SK-N-MC (cell line): ENCODE measurements around the gene ASH1L.
A peak's percentile ranks its signal among the peaks of the same experiment; 100 is the strongest.

Experiments
- DNase-seq: peaks from one replicate; pipeline ENCODE4 v3.0.0-alpha.2; 2011; ENCODE audit warnings: low read depth, low spot score
- H3K27ac ChIP-seq: fragments of 200-600 bp; sonication (generic); 2 replicates; pipeline ENCODE4 v1.5.1; 2016; ENCODE audit warnings: mixed run types
- H3K36me3 ChIP-seq: fragments of 200-600 bp; sonication (generic); 2 replicates; pipeline ENCODE4 v1.6.1; 2017; ENCODE audit warnings: antibody characterized with exemption, low read length, mixed read lengths; ENCODE audit not compliant: insufficient read depth
- H3K4me3 ChIP-seq: fragments of 200-600 bp; sonication (generic); 2 replicates; pipeline ENCODE4 v1.5.1; 2016
- H3K9ac ChIP-seq: fragments of 200-600 bp; sonication (generic); 2 replicates; pipeline ENCODE4 v1.8.0; 2017; ENCODE audit warnings: mixed run types, mixed read lengths; ENCODE audit not compliant: insufficient read length
- H3K9me3 ChIP-seq: fragments of 200-600 bp; sonication (generic); 2 replicates; pipeline ENCODE4 v1.6.1; 2017; ENCODE audit warnings: low read depth, mild to moderate bottlenecking, antibody characterized with exemption, low read length, moderate library complexity, mixed read lengths
- EZH2 ChIP-seq: fragments of 200-600 bp; sonication (generic); IDR thresholded peaks from one replicate; pipeline ENCODE4 v1.6.1; 2017; ENCODE audit warnings: antibody characterized with exemption
- FOXP2 ChIP-seq: optimal IDR thresholded peaks from 2 replicates; pipeline ENCODE3; 2011; ENCODE audit warnings: mild to moderate bottlenecking, moderate library complexity; ENCODE audit not compliant: insufficient read depth; ENCODE audit errors: extremely low read length, control extremely low read depth
- POLR2AphosphoS5 ChIP-seq: IDR thresholded peaks from 2 replicates; pipeline ENCODE4 v1.6.1; 2012; ENCODE audit warnings: mild to moderate bottlenecking, low read depth, low read length, borderline replicate concordance

Gene ASH1L

DNA sequence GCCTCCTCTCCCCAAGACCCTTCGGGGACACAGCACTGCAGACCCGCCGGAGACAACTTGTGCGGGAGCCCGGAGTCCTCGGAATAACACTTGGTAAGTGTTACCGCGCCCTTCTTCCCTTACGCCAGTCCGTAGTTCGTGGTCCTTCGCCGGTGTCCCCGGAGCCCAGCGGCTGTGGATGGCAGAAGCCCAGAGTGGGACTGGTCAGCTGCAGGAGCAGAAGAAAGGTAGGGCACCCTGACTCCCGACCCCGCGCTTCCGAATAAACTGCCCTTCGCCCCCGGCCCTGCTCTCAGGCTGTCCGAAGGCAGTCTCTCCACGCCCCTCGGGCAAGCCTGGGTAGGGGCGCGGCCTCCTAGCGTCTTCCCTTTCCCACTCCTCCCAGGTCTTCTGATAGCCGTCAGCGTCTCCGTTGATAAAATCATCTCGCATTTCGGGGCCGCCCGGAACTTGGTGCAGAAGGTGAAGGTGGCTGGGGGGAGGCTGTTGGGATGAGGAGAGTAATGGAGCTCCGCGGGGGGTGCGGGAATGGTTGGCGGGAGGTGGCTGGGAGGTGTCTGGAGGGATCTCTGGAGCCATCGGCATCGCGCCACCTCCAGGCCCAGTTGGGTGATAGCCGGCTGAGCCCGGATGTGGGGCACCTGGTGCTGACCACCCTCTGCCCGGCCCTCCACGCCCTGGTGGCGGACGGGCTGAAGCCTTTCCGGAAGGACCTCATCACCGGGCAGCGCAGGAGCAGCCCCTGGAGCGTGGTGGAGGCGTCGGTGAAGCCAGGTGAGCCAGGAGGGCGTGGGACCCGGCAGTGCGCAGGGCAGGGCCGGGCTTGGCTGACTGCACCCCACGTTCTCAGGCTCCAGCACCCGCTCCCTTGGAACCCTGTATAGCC is 237.6 kb downstream of the ASH1L start:
- H3K27ac ChIP-seq, result no peak overlapping the region
- H3K9ac ChIP-seq, result peak overlapping the region; percentile 82
- H3K36me3 ChIP-seq, result peaks cover 3% of the 10 kb centered on the region; the same call in 1 of the 2 replicates
- H3K4me3 ChIP-seq, result peak overlapping the region; percentile 84
- TF ChIP-seq EZH2, result no peak
- no peak for TF ChIP-seq FOXP2
- TF ChIP-seq POLR2AphosphoS5, result no peak
- no peak for DNase-seq
- no peaks in the 10 kb centered on the region for H3K9me3 ChIP-seq

- TF ChIP-seq FOXP2 (no peak), POLR2AphosphoS5 (peak; percentile 81; the same call in 1 of the 2 replicates), EZH2 (no peak)
- Histone ChIP-seq H3K4me3 (peak overlapping the region; percentile 84), H3K36me3 (peaks cover 1% of the 10 kb centered on the region), H3K9me3 (no peaks in the 10 kb centered on the region), H3K27ac (peak overlapping the region; percentile 47; the same call in 1 of the 2 replicates), H3K9ac (peak overlapping the region; percentile 82)
- DNase-seq, result peak; percentile 59
These were observed 238.4 kb downstream of the ASH1L start for GRCh38 chr1:155324037-155324716.

DNA sequence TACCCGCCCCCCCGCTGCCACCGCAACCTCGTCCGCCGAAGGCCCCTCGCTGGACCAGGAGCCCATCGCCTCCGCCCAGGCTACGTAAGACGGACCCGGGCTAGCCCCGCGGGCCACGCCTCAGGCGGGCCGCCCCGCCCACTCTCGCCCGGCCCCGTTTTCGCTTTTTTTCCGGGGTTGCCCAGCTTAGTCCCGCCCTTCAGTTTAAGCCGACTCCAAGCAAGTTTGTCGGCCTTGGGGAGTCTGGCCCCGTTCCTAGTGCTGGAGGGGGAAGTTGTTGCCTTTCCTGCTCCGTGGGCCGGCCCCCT is 238.9 kb downstream of the ASH1L start:
- Histone ChIP-seq H3K9ac (peak overlapping the region; percentile 62), H3K27ac (peak overlapping the region; percentile 47; the same call in 1 of the 2 replicates), H3K36me3 (peaks cover 6% of the 10 kb centered on the region), H3K4me3 (peak overlapping the region; percentile 84), H3K9me3 (no peaks in the 10 kb centered on the region)
- DNase-seq, result peak; percentile 52
- TF ChIP-seq EZH2 (no peak), POLR2AphosphoS5 (no peak), FOXP2 (no peak)

DNA sequence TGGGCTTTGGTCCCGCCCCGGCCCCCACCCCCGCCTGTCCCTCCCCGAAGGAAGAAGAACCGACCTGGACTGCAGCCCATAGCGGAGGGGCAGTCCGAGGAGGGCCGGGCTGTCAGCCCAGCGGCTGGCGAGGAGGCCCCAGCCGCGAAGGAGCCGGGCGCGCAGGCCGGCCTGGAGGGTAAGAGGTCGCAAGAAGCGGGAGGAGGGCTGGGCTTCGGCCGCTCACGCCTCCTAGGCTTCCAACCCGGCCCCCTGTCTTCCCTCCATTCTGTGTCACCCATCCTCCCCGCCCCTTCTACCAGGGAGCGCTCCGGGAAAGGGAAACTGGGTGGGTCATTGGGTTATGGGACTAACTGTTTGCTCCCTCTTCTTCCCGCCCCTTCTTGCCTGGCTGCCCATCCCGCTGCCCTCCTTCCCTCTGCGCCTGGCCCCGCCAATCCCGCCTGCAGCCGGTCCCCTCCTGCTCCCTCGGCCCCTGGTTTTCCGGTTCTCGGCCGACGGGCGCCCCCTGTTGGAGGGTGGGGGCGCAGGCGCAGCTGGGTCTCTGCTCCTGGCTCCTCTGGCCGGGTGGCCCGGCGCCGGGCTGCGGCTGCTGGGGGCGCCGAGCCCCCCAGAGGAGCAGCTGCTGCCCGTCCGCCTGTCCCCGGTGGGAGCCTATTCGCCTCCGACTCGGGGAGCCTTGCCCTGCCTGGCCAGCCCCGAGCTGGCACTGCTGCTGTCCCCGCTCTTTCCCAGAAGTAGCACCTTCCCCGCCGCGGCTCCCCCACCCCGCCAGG is 239.5 kb downstream of the ASH1L start:
- Histone ChIP-seq H3K4me3 (peak overlapping the region; percentile 84), H3K27ac (no peak overlapping the region), H3K36me3 (peaks cover 11% of the 10 kb centered on the region), H3K9ac (peak overlapping the region; percentile 60), H3K9me3 (no peaks in the 10 kb centered on the region)
- no peak; the same call in 1 of the 2 replicates for TF ChIP-seq POLR2AphosphoS5
- TF ChIP-seq EZH2, result no peak
- TF ChIP-seq FOXP2, result no peak
- DNase-seq, result no peak

- Histone ChIP-seq H3K9ac (no peak overlapping the region), H3K36me3 (peaks cover 15% of the 10 kb centered on the region), H3K4me3 (peak overlapping the region; percentile 84), H3K27ac (no peak overlapping the region), H3K9me3 (no peaks in the 10 kb centered on the region)
- DNase-seq, result no peak
- no peak for TF ChIP-seq POLR2AphosphoS5
- no peak for TF ChIP-seq FOXP2
- TF ChIP-seq EZH2, result no peak
These were observed 240.0 kb downstream of the ASH1L start for GRCh38 chr1:155322571-155322952.

DNA sequence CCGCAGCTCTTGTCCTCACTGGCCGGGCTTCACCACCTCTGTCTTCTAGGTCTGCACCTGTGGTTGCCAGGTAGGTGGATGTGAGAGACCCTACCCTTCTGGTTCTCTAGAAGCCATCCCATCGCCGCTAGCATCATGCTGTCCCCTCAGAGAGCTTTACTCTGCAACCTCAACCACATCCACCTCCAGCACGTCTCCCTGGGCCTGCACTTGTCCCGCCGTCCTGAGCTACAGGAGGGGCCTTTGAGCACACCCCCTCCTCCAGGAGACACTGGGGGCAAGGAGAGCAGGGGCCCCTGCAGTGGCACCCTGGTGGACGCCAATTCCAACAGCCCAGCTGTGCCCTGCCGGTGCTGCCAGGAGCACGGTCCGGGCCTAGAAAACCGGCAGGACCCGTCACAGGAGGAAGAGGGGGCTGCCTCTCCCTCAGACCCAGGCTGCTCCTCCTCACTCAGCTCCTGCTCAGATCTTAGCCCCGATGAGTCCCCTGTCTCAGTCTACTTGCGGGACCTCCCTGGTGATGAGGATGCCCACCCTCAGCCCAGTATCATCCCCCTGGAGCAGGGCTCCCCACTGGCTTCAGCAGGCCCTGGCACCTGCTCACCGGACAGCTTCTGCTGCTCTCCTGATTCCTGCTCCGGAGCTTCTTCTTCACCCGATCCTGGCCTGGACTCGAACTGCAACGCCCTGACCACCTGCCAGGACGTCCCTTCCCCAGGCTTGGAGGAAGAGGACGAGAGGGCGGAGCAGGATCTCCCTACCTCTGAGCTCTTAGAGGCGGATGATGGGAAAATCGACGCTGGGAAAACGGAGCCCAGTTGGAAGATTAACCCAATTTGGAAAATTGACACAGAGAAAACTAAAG is 240.7 kb downstream of the ASH1L start:
- no peak for DNase-seq
- H3K4me3 ChIP-seq, result peak overlapping the region; percentile 84

More for the DNA sequence above, 240.7 kb downstream of the ASH1L start:
- Histone ChIP-seq H3K9ac (no peak overlapping the region), H3K36me3 (peaks cover 21% of the 10 kb centered on the region), H3K27ac (no peak overlapping the region), H3K9me3 (no peaks in the 10 kb centered on the region)
- no peak for TF ChIP-seq EZH2
- no peak for TF ChIP-seq FOXP2
- TF ChIP-seq POLR2AphosphoS5, result no peak
